ENCODE measurements around the gene DMD.

GRCh38 chrX:32825009-32825408, 386.3 kb downstream of the DMD start:
- TF ChIP-seq EZH2 (IDR thresholded peaks at IDR 0.05; ENCODE audit: insufficient read depth, poor library complexity, severe bottlenecking) (no peak), EZH2phosphoT487 (IDR thresholded peaks at IDR 0.05; ENCODE audit: insufficient read depth, low read depth) (no peak)

Measured in GM23248 (cell line).